Liver (tissue), 9 donors: ENCODE measurements around the gene PHLPP1. TPM values are rescaled to one million over a fixed set of nuclear protein-coding genes. Genes with fewer than 3 reads are reported as not detected.

Experiments used
- DNase-seq: peaks from one replicate; pipeline ENCODE4 v3.0.0-alpha.2; 2017; ENCODE audit warnings: low spot score
- H3K27ac ChIP-seq, 2 donors: one replicate each; pipeline ENCODE4 v1.7.0; 2013; ENCODE audit warnings: inconsistent platforms in 2 of 2, low read length in 2 of 2, control low read depth in 1 of 2, low read depth in 1 of 2, mild to moderate bottlenecking in 1 of 2
- H3K27me3 ChIP-seq, 4 donors: one replicate each; pipeline versions ENCODE4 v1.6.1 to v1.7.0; 2013; ENCODE audit warnings: low read length in 3 of 4, inconsistent platforms in 1 of 4, mild to moderate bottlenecking in 1 of 4, moderate library complexity in 1 of 4; ENCODE audit not compliant: control insufficient read depth in 4 of 4, insufficient read depth in 4 of 4
- H3K36me3 ChIP-seq, 4 donors: one replicate each; pipeline versions ENCODE4 v1.6.1 to v1.7.0; 2013; ENCODE audit warnings: low read length in 3 of 4, mild to moderate bottlenecking in 3 of 4, low read depth in 1 of 4, moderate library complexity in 1 of 4; ENCODE audit not compliant: control insufficient read depth in 4 of 4, insufficient read depth in 3 of 4
- H3K4me1 ChIP-seq, 4 donors: one replicate each; pipeline versions ENCODE4 v1.6.1 to v1.7.0; 2013; ENCODE audit warnings: low read length in 3 of 4, mild to moderate bottlenecking in 3 of 4, moderate library complexity in 1 of 4; ENCODE audit not compliant: control insufficient read depth in 4 of 4, insufficient read depth in 4 of 4
- H3K4me3 ChIP-seq, 3 donors: one replicate each; pipeline versions ENCODE4 v1.6.1 to v1.7.0; 2013; ENCODE audit warnings: low read length in 3 of 3, control low read depth in 1 of 3, low read depth in 1 of 3, mild to moderate bottlenecking in 1 of 3
- H3K9ac ChIP-seq, 2 donors: one replicate each; pipeline ENCODE4 v1.7.0; 2013; ENCODE audit warnings: low read length in 2 of 2, mild to moderate bottlenecking in 2 of 2, moderate library complexity in 2 of 2, control low read depth in 1 of 2, low read depth in 1 of 2
- H3K9me3 ChIP-seq, 4 donors: one replicate each; pipeline versions ENCODE4 v1.6.1 to v1.7.0; 2013; ENCODE audit warnings: low read length in 3 of 4; ENCODE audit not compliant: control insufficient read depth in 4 of 4
- ATF3 ChIP-seq: IDR thresholded peaks from 2 replicates; pipeline ENCODE4 v1.6.1; 2016; ENCODE audit warnings: antibody characterized with exemption
- CTCF ChIP-seq: fragments of 150-350 bp; IDR thresholded peaks from 2 replicates; pipeline ENCODE4 v1.5.1; 2017; ENCODE audit warnings: improper control_type of control experiment, low read depth, low read length; ENCODE audit not compliant: missing input control
- EGR1 ChIP-seq, 2 donors: IDR thresholded peaks; 2 replicates each; pipeline ENCODE4 v1.6.1; 2016 to 2018; ENCODE audit warnings: antibody characterized with exemption in 2 of 2, low read depth in 2 of 2
- FOXA1 ChIP-seq: IDR thresholded peaks from 2 replicates; pipeline ENCODE4 v1.6.1; 2016; ENCODE audit warnings: antibody characterized with exemption
- FOXA2 ChIP-seq: IDR thresholded peaks from 2 replicates; pipeline ENCODE4 v1.6.1; 2016; ENCODE audit warnings: antibody characterized with exemption
- GABPA ChIP-seq, 2 donors: IDR thresholded peaks in 1 of 2; conservative IDR thresholded peaks in 1 of 2; 2 replicates each; pipeline ENCODE4 v1.6.1; 2016; ENCODE audit warnings: antibody characterized with exemption in 2 of 2, mild to moderate bottlenecking in 1 of 2, moderate library complexity in 1 of 2
- HNF4A ChIP-seq, 2 donors: conservative IDR thresholded peaks; 2 replicates each; pipeline ENCODE4 v1.6.1; 2016; ENCODE audit warnings: antibody characterized with exemption in 2 of 2, mild to moderate bottlenecking in 2 of 2
- HNF4G ChIP-seq: IDR thresholded peaks from 2 replicates; pipeline ENCODE4 v1.6.1; 2016; ENCODE audit warnings: antibody characterized with exemption
- JUND ChIP-seq, 2 donors: IDR thresholded peaks; 2 replicates each; pipeline ENCODE4 v1.6.1; 2016; ENCODE audit warnings: antibody characterized with exemption in 2 of 2
- MAX ChIP-seq: IDR thresholded peaks from 2 replicates; pipeline ENCODE4 v1.6.1; 2016; ENCODE audit warnings: antibody characterized with exemption
- RAD21 ChIP-seq, 2 donors: IDR thresholded peaks; 2 replicates each; pipeline ENCODE4 v1.6.1; 2016; ENCODE audit warnings: antibody characterized with exemption in 2 of 2, mild to moderate bottlenecking in 2 of 2
- REST ChIP-seq: IDR thresholded peaks from 2 replicates; pipeline ENCODE4 v1.6.1; 2016; ENCODE audit warnings: antibody characterized with exemption, mild to moderate bottlenecking
- RXRA ChIP-seq, 2 donors: IDR thresholded peaks; 2 replicates each; pipeline ENCODE4 v1.6.1; 2017 to 2018; ENCODE audit warnings: antibody characterized with exemption in 2 of 2, mild to moderate bottlenecking in 1 of 2
- SP1 ChIP-seq: IDR thresholded peaks from 2 replicates; pipeline ENCODE4 v1.6.1; 2018; ENCODE audit warnings: antibody characterized with exemption, mild to moderate bottlenecking
- TAF1 ChIP-seq: conservative IDR thresholded peaks from 2 replicates; pipeline ENCODE4 v1.6.1; 2016; ENCODE audit warnings: antibody characterized with exemption, mild to moderate bottlenecking
- YY1 ChIP-seq: IDR thresholded peaks from 2 replicates; pipeline ENCODE4 v1.6.1; 2016; ENCODE audit warnings: antibody characterized with exemption, mild to moderate bottlenecking
- ZBTB33 ChIP-seq: IDR thresholded peaks from 2 replicates; pipeline ENCODE4 v1.6.1; 2016; ENCODE audit warnings: antibody characterized with exemption
- WGBS: extraction: QIAGEN DNeasy Blood & Tissue Kit; methylation state at CpG from one replicate; pipeline ENCODE4 v1.1.7; 2013; 5-methylcytosine and 5-hydroxymethylcytosine counted together
- polyA plus RNA-seq, 2 donors: library from polyadenylated mRNA; stranded (reverse) in 1 of 2; unstranded in 1 of 2; fragments of 200-250 nt in 1 of 2; fragments of >200 nt in 1 of 2; fragmentation: Nextera tagmentation in 1 of 2; extraction: Ambion mirVana in 1 of 2; gene quantifications; one replicate each; pipeline versions ENCODE4 v1.2.1 to v1.2.3, GENCODE V29; 2013 to 2015
- total RNA-seq, 2 donors: library from RNA; depleted of rRNA; stranded (reverse); fragments of >200 nt; gene quantifications; one replicate each; pipeline ENCODE4 v1.2.3, GENCODE V29; 2014
- donor health status: healthy.
- donor health status: healthy.
- donor health status: healthy.
- donor health status: healthy.
- donor health status: healthy.

The PHLPP1 gene
- total and polyA plus RNA-seq, 4 donors = 4.2 to 14.5 (median 8.6) TPM

- H3K4me1 ChIP-seq = no peaks in the 10 kb centered on the region
- no peak for DNase-seq
- H3K9me3 ChIP-seq = no peaks in the 10 kb centered on the region
- H3K9ac ChIP-seq = no peak overlapping the region
- TF ChIP-seq ZBTB33 (no peak), YY1 (no peak), RXRA (IDR thresholded peaks at IDR 0.05) (no peak), FOXA1 (no peak), HNF4A (conservative IDR thresholded peaks at IDR 0.05) (no peak), CTCF (no peak), TAF1 (no peak), ATF3 (no peak), GABPA (IDR thresholded peaks at IDR 0.05 in 1 of 2, conservative IDR thresholded peaks at IDR 0.05 in 1 of 2) (no peak), JUND (IDR thresholded peaks at IDR 0.05) (no peak), MAX (no peak), RAD21 (IDR thresholded peaks at IDR 0.05) (no peak), REST (no peak), FOXA2 (no peak), HNF4G (no peak)
- no peak overlapping the region for H3K4me3 ChIP-seq
- no peak overlapping the region for H3K27ac ChIP-seq
- peaks cover 2 to 17% (median 13%) of the 10 kb centered on the region in 4 donors for H3K36me3 ChIP-seq
- H3K27me3 ChIP-seq = no peaks in the 10 kb centered on the region
Observed at GRCh38 chr18:62918361-62918760, 203.0 kb downstream of the PHLPP1 start.

GRCh38 chr18:62919109-62919838 is 203.9 kb downstream of the PHLPP1 start:
- no peaks in the 10 kb centered on the region for H3K9me3 ChIP-seq
- no peaks in the 10 kb centered on the region for H3K27me3 ChIP-seq
- WGBS = 73% methylated on average over 2 of the region's 2 CpGs
- H3K27ac ChIP-seq = no peak overlapping the region
- H3K9ac ChIP-seq = no peak overlapping the region
- DNase-seq = no peak
- peaks cover 2 to 17% (median 12%) of the 10 kb centered on the region in 4 donors for H3K36me3 ChIP-seq
- TF ChIP-seq RAD21 (IDR thresholded peaks at IDR 0.05) = no peak
- TF ChIP-seq CTCF = no peak
- no peak for TF ChIP-seq JUND (IDR thresholded peaks at IDR 0.05)
- TF ChIP-seq EGR1 (IDR thresholded peaks at IDR 0.05; ENCODE audit: low read depth in 2 of 2) = no peak
- no peak for TF ChIP-seq SP1
- TF ChIP-seq REST = no peak
- TF ChIP-seq MAX = no peak
- TF ChIP-seq HNF4A (conservative IDR thresholded peaks at IDR 0.05) = no peak
- TF ChIP-seq FOXA2 = no peak
- no peak overlapping the region for H3K4me3 ChIP-seq
- H3K4me1 ChIP-seq = no peaks in the 10 kb centered on the region
